Effector memory CD4-positive, alpha-beta T cell (primary cell): ENCODE results near the gene MBNL2.

Source experiments
- DNase-seq, 3 donors: peaks; one replicate each; pipeline ENCODE4 v3.0.0-alpha.2; 2020
- H3K27ac ChIP-seq: 2 replicates; pipeline ENCODE4 v1.7.0; 2013; ENCODE audit warnings: mild to moderate bottlenecking, low read length, moderate library complexity; ENCODE audit not compliant: insufficient read depth, poor library complexity, severe bottlenecking
- H3K27me3 ChIP-seq: replicated peaks from 2 replicates; pipeline ENCODE4 v1.7.0; 2013; ENCODE audit warnings: mild to moderate bottlenecking, low read length; ENCODE audit not compliant: insufficient read depth, control insufficient read depth, poor library complexity, severe bottlenecking
- H3K36me3 ChIP-seq: 2 replicates; pipeline ENCODE4 v1.7.0; 2013; ENCODE audit warnings: mild to moderate bottlenecking, low read length, moderate library complexity; ENCODE audit not compliant: control insufficient read depth, insufficient read depth
- H3K4me1 ChIP-seq: 2 replicates; pipeline ENCODE4 v1.7.0; 2013; ENCODE audit warnings: low read length, mild to moderate bottlenecking; ENCODE audit not compliant: control insufficient read depth, insufficient read depth, poor library complexity, severe bottlenecking
- H3K4me3 ChIP-seq: 2 replicates; pipeline ENCODE4 v1.7.0; 2013; ENCODE audit warnings: low read length, low read depth, mild to moderate bottlenecking; ENCODE audit not compliant: insufficient read depth, poor library complexity, severe bottlenecking
- H3K9me3 ChIP-seq: 2 replicates; pipeline ENCODE4 v1.7.0; 2013; ENCODE audit warnings: mild to moderate bottlenecking, low read length, moderate library complexity; ENCODE audit not compliant: control insufficient read depth
- total RNA-seq, 3 donors: gene quantifications; one replicate each; lab custom pipeline; 2026; lab: John Stamatoyannopoulos, UW

Gene MBNL2
- total RNA-seq: 62.0 to 63.4 (median 62.8) reads per million in 3 donors

DNA sequence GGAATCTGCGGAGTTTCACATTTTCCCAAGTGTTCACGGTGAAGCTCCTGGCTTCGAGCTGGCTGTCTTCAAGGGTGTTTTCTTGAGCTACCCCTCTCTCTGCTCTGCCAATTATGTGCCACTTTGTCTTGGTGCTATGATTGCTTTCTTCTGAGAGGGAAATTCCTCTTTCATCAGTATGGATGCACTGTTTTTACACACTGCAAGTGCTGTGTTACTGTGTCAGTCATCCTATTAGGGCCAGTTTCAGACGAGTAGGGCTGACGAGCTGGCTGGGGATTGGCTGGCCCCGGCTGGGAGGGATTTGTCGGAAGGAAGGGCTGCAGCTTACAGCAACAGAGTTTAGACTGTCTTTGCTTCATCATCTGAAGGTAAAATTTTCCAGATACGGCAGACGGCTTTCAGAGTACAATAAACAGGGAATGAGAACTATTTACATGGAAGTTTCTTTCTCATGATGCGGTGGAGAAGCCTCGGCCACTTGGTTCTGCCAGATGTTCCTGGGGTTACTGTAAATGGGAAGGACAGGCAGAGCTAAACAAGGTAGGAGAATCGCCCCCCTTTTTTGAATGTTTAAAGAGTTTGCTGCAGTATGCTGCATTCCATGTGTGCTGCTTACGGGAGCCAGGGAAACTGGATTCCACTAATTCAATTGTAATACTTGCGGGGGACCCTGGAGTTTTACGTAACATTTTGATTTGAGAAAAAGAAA is at the start of gene MBNL2:
TSS of gene MBNL2 (plus strand) at position 345 of the 712 bp plus-strand sequence. CDS start 53,903 bp downstream, outside the sequence.
- peaks cover 15% of the 10 kb centered on the region for H3K4me1 ChIP-seq
- peak; percentile 72 to 79 (median 78) for DNase-seq
- no peaks in the 10 kb centered on the region for H3K9me3 ChIP-seq
- no peaks in the 10 kb centered on the region for H3K36me3 ChIP-seq
- peak within 1 kb of the TSS; percentile 82 for H3K27ac ChIP-seq
- H3K4me3 ChIP-seq: peak within 1 kb of the TSS; percentile 68
- no peaks in the 10 kb centered on the region for H3K27me3 ChIP-seq

GRCh38 chr13:97174638-97175037 is 47.5 kb upstream of the MBNL2 start:
- H3K27ac ChIP-seq: no peak overlapping the region
- DNase-seq: no peak

DNA sequence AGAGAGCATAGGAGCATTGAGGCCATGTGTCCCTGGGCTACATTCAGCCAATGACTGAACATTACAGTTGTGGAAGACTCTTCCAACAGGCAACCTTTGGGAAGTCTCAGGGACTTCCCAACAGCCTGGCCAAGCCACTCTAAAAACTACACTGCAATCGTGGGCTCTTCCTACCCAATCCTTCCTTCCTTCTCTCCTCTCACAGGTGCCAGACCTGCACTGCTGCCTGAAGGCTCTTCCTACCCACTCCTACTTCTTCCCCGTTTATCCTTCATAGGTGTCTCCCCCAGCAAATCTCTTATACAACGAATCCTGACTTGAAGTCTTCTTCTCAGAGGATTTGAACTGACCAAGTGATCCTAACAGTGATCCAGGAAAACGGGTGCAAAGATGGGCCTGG is 47.1 kb upstream of the MBNL2 start:
- no peaks in the 10 kb centered on the region for H3K9me3 ChIP-seq
- no peaks in the 10 kb centered on the region for H3K27me3 ChIP-seq
- no peaks in the 10 kb centered on the region for H3K36me3 ChIP-seq
- no peak for DNase-seq
- H3K4me3 ChIP-seq: no peak overlapping the region
- no peaks in the 10 kb centered on the region for H3K4me1 ChIP-seq
- H3K27ac ChIP-seq: no peak overlapping the region

More at GRCh38 chr13:97174638-97175037, 47.5 kb upstream of the MBNL2 start:
- Histone ChIP-seq H3K27me3 (no peaks in the 10 kb centered on the region), H3K36me3 (no peaks in the 10 kb centered on the region), H3K4me1 (no peaks in the 10 kb centered on the region), H3K9me3 (no peaks in the 10 kb centered on the region), H3K4me3 (no peak overlapping the region)

GRCh38 chr13:97179501-97179900 is 42.6 kb upstream of the MBNL2 start:
- H3K9me3 ChIP-seq: no peaks in the 10 kb centered on the region
- no peak overlapping the region for H3K27ac ChIP-seq
- H3K4me1 ChIP-seq: no peaks in the 10 kb centered on the region
- no peak for DNase-seq
- H3K36me3 ChIP-seq: no peaks in the 10 kb centered on the region
- H3K4me3 ChIP-seq: no peak overlapping the region
- H3K27me3 ChIP-seq: no peaks in the 10 kb centered on the region

GRCh38 chr13:97182111-97182890 is 39.8 kb upstream of the MBNL2 start:
- no peak overlapping the region for H3K4me3 ChIP-seq
- H3K27me3 ChIP-seq: no peaks in the 10 kb centered on the region
- no peaks in the 10 kb centered on the region for H3K4me1 ChIP-seq
- no peak overlapping the region for H3K27ac ChIP-seq
- no peaks in the 10 kb centered on the region for H3K36me3 ChIP-seq
- H3K9me3 ChIP-seq: no peaks in the 10 kb centered on the region
- DNase-seq: no peak

GRCh38 chr13:97185291-97185690 is 36.8 kb upstream of the MBNL2 start:
- Histone ChIP-seq H3K9me3 (no peaks in the 10 kb centered on the region), H3K27me3 (no peaks in the 10 kb centered on the region), H3K4me1 (no peaks in the 10 kb centered on the region), H3K36me3 (no peaks in the 10 kb centered on the region), H3K27ac (no peak overlapping the region), H3K4me3 (no peak overlapping the region)
- no peak for DNase-seq

DNA sequence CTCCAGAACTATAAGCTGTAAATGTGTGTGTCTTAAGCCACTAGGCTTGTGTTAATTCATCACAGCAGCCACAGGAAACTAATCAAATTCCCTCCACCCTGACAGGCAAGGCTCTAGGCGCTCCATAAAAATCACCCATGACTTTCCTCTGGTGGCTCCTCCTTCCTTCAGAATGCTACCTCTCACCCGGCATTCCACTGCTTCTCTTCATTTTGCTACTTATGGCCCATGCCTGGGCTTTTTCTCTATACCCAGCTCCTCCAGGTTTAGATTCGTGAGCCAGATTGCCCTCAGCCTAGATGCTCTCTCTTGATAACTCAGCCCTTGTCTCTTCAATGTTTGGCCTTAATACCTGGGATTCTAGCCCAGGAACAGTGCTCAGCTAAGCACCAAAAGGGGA is 36.4 kb upstream of the MBNL2 start:
- H3K9me3 ChIP-seq: no peaks in the 10 kb centered on the region
- no peak overlapping the region for H3K27ac ChIP-seq
- no peak overlapping the region for H3K4me3 ChIP-seq
- H3K36me3 ChIP-seq: no peaks in the 10 kb centered on the region
- H3K4me1 ChIP-seq: no peaks in the 10 kb centered on the region
- no peak for DNase-seq
- H3K27me3 ChIP-seq: no peaks in the 10 kb centered on the region

GRCh38 chr13:97188207-97188606 is 33.9 kb upstream of the MBNL2 start:
- no peaks in the 10 kb centered on the region for H3K36me3 ChIP-seq
- no peaks in the 10 kb centered on the region for H3K4me1 ChIP-seq
- no peak overlapping the region for H3K27ac ChIP-seq
- H3K27me3 ChIP-seq: no peaks in the 10 kb centered on the region
- H3K4me3 ChIP-seq: no peak overlapping the region
- H3K9me3 ChIP-seq: no peaks in the 10 kb centered on the region
- DNase-seq: no peak

- Histone ChIP-seq H3K4me3 (no peak overlapping the region), H3K36me3 (no peaks in the 10 kb centered on the region), H3K9me3 (no peaks in the 10 kb centered on the region), H3K27me3 (no peaks in the 10 kb centered on the region), H3K4me1 (no peaks in the 10 kb centered on the region), H3K27ac (no peak overlapping the region)
- DNase-seq: no peak
Observed at GRCh38 chr13:97189928-97190327, 32.2 kb upstream of the MBNL2 start.

DNA sequence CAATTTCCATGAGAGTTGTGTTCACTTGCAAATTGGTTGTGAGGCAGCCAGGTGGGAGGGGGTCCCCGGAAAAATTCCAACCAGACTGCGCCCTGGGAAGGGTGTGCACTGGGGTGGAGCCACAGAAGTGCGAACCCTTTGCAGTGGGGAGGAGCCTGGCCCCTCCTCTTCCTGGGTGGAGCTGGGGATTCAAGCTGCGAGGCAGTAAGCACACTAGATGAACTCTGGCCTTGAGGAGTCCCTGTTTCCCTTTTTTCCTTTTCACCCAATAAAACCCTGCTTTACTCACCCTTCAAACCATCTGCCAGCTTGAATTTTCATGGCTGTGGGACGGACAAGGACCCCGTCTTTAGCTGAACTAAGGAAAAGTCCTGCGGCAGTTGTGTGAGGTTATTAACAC is 31.0 kb upstream of the MBNL2 start:
- H3K27me3 ChIP-seq: no peaks in the 10 kb centered on the region
- H3K4me1 ChIP-seq: no peaks in the 10 kb centered on the region
- DNase-seq: no peak
- H3K9me3 ChIP-seq: no peaks in the 10 kb centered on the region
- no peaks in the 10 kb centered on the region for H3K36me3 ChIP-seq
- no peak overlapping the region for H3K4me3 ChIP-seq
- no peak overlapping the region for H3K27ac ChIP-seq
